ENCODE results near the gene NTHL1. TPM values are rescaled to one million over a fixed set of nuclear protein-coding genes. Genes with fewer than 3 reads are reported as not detected.

Gene NTHL1
- total RNA-seq, 2 experiments from 2014 or later: 28.2 to 29.8 TPM

GRCh38 chr16:2009791-2010510 is 37.7 kb downstream of the NTHL1 start, which contains the start of gene ZNF598:
ZNF598 (minus strand) TSS chr16:2009821.
- TF ChIP-seq CTCF (IDR thresholded peaks at IDR 0.05): no peak
- POLR2A ChIA-PET: interaction anchor here (1.1 to 2.8 kb wide), 5 partner anchors 14 to 142 kb away, joined by 5 to 12 read pairs (median 8); partner anchors contain the start of genes RPS2 and TBL3
- DNase-seq (peak; percentile 83), ATAC-seq (peak; percentile 94)
- Mint-ChIP-seq H3K27ac (peak within 1 kb of the TSS; percentile 94), H3K36me3 (ENCODE audit: low read depth) (peaks cover 34% of the 10 kb centered on the region), H3K9me3 (no peaks in the 10 kb centered on the region), H3K4me3 (peak within 1 kb of the TSS; percentile 97), H3K27me3 (no peaks in the 10 kb centered on the region), H3K4me1 (ENCODE audit: low read depth) (peaks cover 39% of the 10 kb centered on the region)
- CTCF ChIA-PET: interaction anchor here (2.2 kb wide), 1 partner anchor 131 kb away, joined by 8 read pairs; no protein-coding TSS in a partner anchor
- intact Hi-C loops (cut with micrococcal nuclease): no loop called here

- ChIA-PET POLR2A (interaction anchor here (0.6 to 2.8 kb wide), 13 partner anchors 11 to 146 kb away, joined by 3 to 16 read pairs (median 6); partner anchors contain the start of genes GFER, NOXO1, NPW and RPS2), CTCF (interaction anchor here (1.0 to 2.2 kb wide), 4 partner anchors 13 to 138 kb away, joined by 3 to 8 read pairs (median 4); partner anchors contain the start of genes NTHL1 and TSC2)
- intact Hi-C loops (cut with micrococcal nuclease): no loop called here
- no peak for TF ChIP-seq CTCF (IDR thresholded peaks at IDR 0.05)
- DNase-seq (peak; percentile 28), ATAC-seq (peak; percentile 32)
- Mint-ChIP-seq H3K4me1 (ENCODE audit: low read depth) (peaks cover 41% of the 10 kb centered on the region), H3K4me3 (peak overlapping the region; percentile 97), H3K27me3 (no peaks in the 10 kb centered on the region), H3K27ac (peak overlapping the region; percentile 91), H3K36me3 (ENCODE audit: low read depth) (peaks cover 35% of the 10 kb centered on the region), H3K9me3 (no peaks in the 10 kb centered on the region)
Measured at GRCh38 chr16:2009164-2009711, 38.4 kb downstream of the NTHL1 start.

GRCh38 chr16:2008631-2009163 is 38.9 kb downstream of the NTHL1 start:
- intact Hi-C loops (cut with micrococcal nuclease): no loop called here
- H3K27ac Mint-ChIP-seq: peak overlapping the region; percentile 91
- POLR2A ChIA-PET: interaction anchor here (0.6 to 2.8 kb wide), 17 partner anchors 10 to 151 kb away, joined by 3 to 16 read pairs (median 4); partner anchors contain the start of genes GFER, NOXO1, NPW and RPS2
- H3K4me3 Mint-ChIP-seq: peak overlapping the region; percentile 97
- peaks cover 35% of the 10 kb centered on the region for H3K36me3 Mint-ChIP-seq (ENCODE audit: low read depth)
- peak; percentile 7 for ATAC-seq
- H3K9me3 Mint-ChIP-seq: no peaks in the 10 kb centered on the region
- H3K27me3 Mint-ChIP-seq: no peaks in the 10 kb centered on the region
- TF ChIP-seq CTCF (IDR thresholded peaks at IDR 0.05): no peak
- CTCF ChIA-PET: interaction anchor here (0.9 to 2.2 kb wide), 5 partner anchors 8 to 139 kb away, joined by 3 to 8 read pairs (median 3); partner anchors contain the start of genes NTHL1 and TSC2
- peak; percentile 66 for DNase-seq
- peaks cover 41% of the 10 kb centered on the region for H3K4me1 Mint-ChIP-seq (ENCODE audit: low read depth)

GRCh38 chr16:2008009-2008526 is 39.6 kb downstream of the NTHL1 start:
- H3K27ac Mint-ChIP-seq: peak overlapping the region; percentile 91
- ATAC-seq: peak; percentile 11
- TF ChIP-seq CTCF (IDR thresholded peaks at IDR 0.05): no peak
- intact Hi-C loops (cut with micrococcal nuclease): no loop called here
- H3K4me3 Mint-ChIP-seq: peak overlapping the region; percentile 97
- peaks cover 35% of the 10 kb centered on the region for H3K36me3 Mint-ChIP-seq (ENCODE audit: low read depth)
- H3K4me1 Mint-ChIP-seq (ENCODE audit: low read depth): peaks cover 41% of the 10 kb centered on the region
- ChIA-PET CTCF (interaction anchor here (0.9 to 2.2 kb wide), 5 partner anchors 9 to 147 kb away, joined by 3 to 8 read pairs (median 4); partner anchors contain the start of genes NTHL1 and TSC2), POLR2A (interaction anchor here (0.9 to 2.8 kb wide), 12 partner anchors 10 to 151 kb away, joined by 3 to 16 read pairs (median 6); partner anchors contain the start of genes GFER, NOXO1, NPW and RPS2)
- H3K27me3 Mint-ChIP-seq: no peaks in the 10 kb centered on the region
- peak; percentile 67 for DNase-seq
- H3K9me3 Mint-ChIP-seq: no peaks in the 10 kb centered on the region
